HG02943 (cell line): ENCODE results near the gene IL1B.
"Not testable (repeated sequence)": the region's sequence is repeated elsewhere in the genome, so short reads cannot be mapped to it uniquely, and the experiment has no call there.

Source experiments
- ATAC-seq: cut with Tn5 transposase; IDR thresholded peaks from one replicate; pipeline ENCODE4 v1.9.1; 2021; ENCODE audit warnings: mild to moderate bottlenecking, low read depth, moderate library complexity; ENCODE audit not compliant: unreplicated experiment

IL1B gene

GRCh38 chr2:112859406-112860183 lies 23.0 kb upstream of the IL1B start:
- ATAC-seq, result not testable (repeated sequence)

DNA sequence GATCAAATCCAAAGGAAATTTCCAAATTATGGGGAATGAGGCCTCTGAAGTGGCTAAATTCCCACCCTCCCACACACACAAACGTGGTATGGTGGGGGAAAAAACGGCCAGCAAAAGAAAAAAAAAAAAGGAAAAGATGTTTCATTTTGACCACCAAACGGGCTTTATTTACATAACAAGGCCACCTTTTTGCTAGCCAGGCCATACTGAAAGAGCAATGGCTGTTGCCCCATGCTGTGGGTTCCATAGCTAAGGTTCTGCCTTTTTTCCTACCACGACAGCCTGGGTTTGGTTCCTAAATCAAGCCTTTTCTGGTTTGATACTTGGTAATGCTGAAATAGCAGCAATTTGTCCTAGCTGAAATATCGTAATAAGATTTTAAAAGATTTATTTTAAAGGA lies 14.0 kb upstream of the IL1B start:
- ATAC-seq, result no peak

GRCh38 chr2:112849956-112850355 lies 13.4 kb upstream of the IL1B start:
- no peak for ATAC-seq

DNA sequence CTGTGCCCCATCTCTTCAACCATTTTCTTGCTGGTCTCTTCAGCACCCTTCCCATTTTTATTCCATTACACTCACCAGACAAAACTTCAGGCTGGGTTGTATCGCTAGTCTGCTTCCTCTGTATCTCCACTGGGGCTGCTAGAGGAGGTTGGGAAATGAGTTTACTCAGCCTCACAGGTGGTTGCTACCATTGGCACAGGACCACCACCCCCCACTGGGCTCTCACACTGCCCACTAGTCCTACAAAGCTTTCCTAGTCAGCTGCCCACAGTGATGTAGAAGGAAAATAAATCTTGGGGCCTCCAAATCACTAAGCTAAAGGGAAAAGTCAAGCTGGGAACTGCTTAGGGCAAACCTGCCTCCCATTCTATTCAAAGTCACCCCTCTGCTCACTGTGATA lies 12.3 kb upstream of the IL1B start:
- no peak for ATAC-seq

DNA sequence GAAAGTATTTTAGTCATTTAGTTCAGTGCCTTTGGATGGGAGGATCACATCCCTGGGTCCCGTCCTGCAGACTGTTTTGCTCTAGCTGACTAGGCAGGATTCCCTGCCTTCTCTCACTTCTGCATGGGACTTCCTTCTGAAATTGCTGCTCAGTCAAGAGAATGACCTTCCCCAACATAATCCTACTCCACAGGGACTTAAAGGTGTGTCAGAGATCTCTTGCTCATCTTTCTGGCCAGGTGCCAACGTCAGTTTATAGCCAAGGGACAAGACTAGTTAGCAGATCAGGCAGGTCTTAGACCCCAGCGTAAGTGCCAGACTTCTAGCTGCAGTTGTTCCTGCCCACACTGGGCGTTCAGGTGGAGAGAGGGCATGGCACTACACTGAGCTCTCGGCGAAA lies 9.5 kb upstream of the IL1B start:
- no peak for ATAC-seq

DNA sequence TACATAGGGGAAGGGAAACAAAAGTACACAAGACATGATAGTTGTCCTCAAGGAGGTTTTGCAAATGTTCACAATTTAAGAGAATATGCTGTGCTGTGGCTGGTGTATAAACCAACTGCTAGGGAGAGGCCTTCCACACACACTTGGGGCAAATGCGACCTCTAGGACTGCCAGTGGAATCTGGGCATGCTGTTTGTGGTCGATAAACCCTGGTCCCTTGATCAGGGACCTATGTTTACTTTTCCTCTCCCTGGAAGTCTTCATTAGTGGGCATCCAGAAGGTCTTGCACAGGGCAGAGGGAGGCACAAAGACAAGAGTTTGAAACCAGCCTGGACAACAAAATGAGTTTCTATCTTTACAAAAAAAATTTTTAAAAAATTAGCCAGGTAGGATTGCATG lies 7.3 kb upstream of the IL1B start:
- no peak for ATAC-seq

DNA sequence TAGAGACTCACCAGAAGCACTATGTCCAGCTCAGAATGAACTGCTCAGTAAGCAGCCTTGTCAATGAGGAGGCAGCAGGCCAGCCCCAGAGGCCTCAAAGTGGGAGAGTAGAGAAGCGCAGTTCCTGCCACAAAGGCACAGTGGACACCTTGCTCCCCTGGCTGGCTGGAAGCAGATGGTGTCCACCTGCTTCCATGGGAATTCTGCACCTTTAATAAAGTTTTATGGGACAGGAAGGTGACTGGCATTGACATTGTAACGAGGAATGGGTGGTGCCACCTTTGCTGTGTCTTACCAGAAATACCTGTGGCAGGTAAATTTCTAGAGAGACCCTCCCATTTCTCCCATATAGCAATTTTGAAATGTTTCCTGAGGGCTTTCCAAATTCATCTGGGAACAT lies 6.7 kb upstream of the IL1B start:
- ATAC-seq, result no peak

- ATAC-seq, result no peak
These were observed 4.9 kb upstream of the IL1B start for GRCh38 chr2:112841295-112842044.

DNA sequence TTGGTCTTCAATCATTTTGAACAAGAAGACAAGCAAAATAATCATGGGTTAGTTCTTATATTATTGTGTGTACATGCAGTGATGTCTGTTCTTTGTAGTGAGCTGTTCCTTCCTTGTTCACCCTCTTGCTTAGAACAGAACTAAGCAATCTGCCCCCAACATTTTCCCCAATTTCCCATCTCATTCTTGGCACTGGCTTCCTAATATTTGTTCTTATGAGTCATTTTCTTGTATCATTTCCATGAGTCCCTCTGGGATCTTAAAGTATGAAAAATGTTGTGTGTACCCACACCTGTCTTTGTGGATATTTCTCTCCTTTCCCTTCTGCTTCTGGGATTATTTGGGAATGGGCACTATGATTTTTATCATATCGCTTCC lies 3.5 kb upstream of the IL1B start:
- ATAC-seq, result no peak

DNA sequence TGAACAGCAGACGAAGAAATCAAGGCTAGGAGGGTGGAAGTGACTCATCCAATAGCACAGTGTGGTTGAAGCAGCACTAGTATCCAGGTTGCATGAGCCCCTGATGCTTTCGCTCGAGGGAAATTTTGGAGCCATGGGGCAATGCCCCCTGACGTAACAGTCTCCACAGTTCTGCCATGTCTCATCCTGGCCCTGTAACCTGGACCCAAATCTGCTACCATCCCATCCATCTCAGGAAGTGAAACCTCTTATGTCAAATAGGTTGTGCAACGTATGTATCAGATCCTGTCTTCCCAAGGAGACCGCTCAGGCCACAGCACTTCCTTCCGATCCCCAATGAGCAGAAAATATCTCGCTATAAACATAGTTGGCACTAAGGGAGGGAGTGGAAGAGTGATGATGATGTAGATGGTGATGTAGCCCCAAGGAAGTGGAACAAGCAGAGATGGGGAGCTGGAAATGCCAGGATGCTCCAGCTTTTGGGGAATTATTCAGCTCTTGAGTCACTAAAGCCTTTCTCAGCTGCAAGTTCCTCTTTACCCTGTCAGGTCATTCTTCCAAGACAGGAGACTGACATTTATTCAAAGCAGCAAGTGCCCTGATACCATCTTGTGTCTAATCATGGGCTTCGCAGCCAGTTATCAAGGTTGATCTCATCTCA lies 3.0 kb upstream of the IL1B start:
- no peak for ATAC-seq

GRCh38 chr2:112836163-112836560 lies 417 bp downstream of the IL1B start:
- no peak for ATAC-seq

DNA sequence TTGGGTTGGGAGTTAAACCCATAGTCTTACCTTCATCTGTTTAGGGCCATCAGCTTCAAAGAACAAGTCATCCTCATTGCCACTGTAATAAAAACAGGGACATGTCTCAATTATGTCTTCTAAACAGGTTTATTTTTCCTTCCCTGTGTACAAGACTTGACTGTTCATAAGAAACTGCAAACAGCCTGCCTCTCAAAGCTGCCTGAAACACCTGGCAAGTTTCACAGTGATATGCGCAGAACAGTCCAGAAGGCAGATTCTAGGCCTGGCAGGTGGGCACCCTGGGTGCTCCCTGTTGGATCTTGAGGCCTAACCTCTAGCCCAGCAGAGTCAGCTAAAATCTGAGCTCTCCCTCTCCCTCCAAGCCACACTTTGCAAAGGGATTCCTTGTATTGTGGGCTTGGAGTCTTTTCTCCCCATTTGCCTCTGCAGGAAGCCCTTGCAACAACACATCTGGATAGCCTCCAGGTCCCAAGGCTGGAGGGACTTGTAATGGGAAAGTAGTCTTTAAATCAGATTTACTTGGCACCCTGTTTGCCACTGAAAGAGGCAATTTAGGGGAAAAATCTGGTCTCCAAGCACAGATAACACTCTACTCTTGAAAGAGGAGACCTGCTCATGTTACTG lies 930 bp downstream of the IL1B start:
- ATAC-seq, result no peak

DNA sequence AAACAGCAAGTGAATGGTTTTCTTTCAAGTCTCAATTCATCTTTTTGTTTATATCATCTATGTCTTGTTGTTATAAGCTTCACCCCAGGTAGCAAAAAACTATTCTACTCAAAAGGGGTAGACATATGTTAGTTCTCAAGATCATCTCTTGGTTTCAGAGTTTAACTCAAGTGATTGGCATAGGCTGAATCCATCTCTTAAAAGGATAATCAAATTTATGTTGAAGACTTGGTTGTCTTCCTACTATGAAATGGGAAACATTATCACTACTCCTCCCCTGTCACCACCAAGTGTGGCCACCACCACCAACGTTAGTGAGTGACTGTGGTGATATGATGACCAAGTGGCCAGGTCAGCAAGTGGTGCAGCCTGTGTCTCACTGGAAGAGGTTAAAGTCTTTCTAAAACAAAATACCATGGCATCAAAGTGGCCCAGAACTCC lies 1.5 kb downstream of the IL1B start:
- no peak for ATAC-seq

GRCh38 chr2:112834396-112835037 lies 2.1 kb downstream of the IL1B start:
- ATAC-seq, result no peak

DNA sequence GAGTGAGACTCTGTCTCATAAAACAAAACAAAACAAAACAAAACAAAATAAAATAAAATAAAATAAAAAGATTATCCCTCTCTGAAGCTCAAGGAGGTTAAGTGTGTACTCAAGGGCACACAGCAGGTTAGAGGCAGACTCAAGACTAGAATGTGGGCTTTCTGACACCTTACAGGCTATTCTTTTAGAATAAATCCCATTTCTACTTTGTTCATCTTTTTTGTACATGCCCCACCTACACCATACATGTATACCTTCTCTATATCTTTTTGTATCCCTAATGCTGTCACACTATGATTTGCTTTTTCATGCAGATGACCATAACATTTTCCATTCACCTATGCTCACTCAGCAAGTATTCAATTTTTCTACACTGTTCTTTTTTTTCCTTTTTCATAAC lies 2.6 kb downstream of the IL1B start:
- ATAC-seq, result no peak

- not testable (repeated sequence) for ATAC-seq
These were observed 3.0 kb downstream of the IL1B start for GRCh38 chr2:112833639-112833931.

DNA sequence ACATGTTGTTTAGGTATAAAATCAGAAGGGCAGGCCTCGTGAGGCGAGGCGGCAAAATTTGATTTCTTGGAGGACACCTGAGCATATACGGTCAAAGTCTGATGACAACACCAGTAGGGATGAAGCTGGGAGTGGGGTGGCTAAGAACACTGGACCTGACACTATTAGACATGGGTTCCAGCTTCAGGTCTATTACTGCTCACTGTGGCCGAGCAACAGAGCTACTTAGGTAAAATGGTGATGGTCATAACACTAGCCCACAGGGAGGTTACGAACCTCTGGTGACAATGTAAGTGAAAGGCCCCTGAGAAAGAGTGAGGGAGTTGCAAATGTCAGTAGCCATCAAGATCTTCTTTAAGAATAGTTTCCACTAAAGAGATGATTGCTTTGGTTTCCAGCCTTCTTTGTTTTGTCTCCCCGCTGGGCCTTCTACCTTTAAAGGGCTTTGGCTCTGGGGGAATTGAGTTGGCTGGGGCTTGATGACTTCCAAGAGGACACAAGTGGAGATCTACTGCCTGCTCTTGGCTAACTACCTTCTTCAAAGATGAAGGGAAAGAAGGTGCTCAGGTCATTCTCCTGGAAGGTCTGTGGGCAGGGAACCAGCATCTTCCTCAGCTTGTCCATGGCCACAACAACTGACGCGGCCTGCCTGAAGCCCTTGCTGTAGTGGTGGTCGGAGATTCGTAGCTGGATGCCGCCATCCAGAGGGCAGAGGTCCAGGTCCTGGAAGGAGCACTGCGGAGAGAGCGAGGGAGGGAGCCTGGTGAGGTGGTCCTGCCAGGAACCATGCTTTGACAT lies 3.5 kb downstream of the IL1B start:
- ATAC-seq, result no peak

- ATAC-seq, result no peak
These were observed 4.4 kb downstream of the IL1B start for GRCh38 chr2:112831946-112832840.

DNA sequence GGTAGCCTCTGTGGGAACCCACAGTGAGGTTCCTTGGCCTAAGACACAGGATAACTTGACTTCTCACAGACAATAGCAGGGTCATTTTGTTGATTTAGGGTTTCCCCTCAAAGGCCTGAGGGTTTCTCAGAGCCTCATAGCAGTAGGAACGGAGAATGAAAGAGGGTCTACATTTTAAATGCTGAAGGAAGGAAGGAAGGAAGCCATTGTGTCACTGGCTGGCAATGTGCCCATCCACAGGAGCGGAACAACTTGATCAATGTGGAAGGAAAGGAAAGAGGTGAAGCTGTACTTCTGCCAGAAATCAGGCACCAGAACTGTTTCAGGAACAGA lies 5.1 kb downstream of the IL1B start:
- no peak for ATAC-seq
